Hematopoietic multipotent progenitor cell treated with erythropoietin and hydrocortisone succinate and interleukin-3 and kit ligand, for 15 days (in vitro differentiated cells): ENCODE results near the gene ISG20L2.
A peak's percentile ranks its signal among the peaks of the same experiment; 100 is the strongest.

ENCODE experiments used
- DNase-seq: peaks from one replicate; pipeline ENCODE4 v3.0.0-alpha.2; 2015; ENCODE audit warnings: low spot score

The ISG20L2 gene

GRCh38 chr1:156754219-156754618, 25.7 kb upstream of the ISG20L2 start:
- no peak for DNase-seq

GRCh38 chr1:156752843-156753482, 24.4 kb upstream of the ISG20L2 start:
- no peak for DNase-seq

- peak; percentile 94 for DNase-seq
Observed at GRCh38 chr1:156751757-156752481, 23.4 kb upstream of the ISG20L2 start.

- no peak for DNase-seq
Observed at GRCh38 chr1:156751451-156751756, 22.8 kb upstream of the ISG20L2 start, which contains the start of gene HDGF. TSS of gene HDGF (minus strand) at chr1:156751675. CDS start at chr1:156751429, 246 bp downstream.

- DNase-seq = peak; percentile 38
Observed at GRCh38 chr1:156750711-156751450, 22.3 kb upstream of the ISG20L2 start.

GRCh38 chr1:156750191-156750672, 21.7 kb upstream of the ISG20L2 start:
- DNase-seq = peak; percentile 81

GRCh38 chr1:156749419-156750118, 21.0 kb upstream of the ISG20L2 start:
- DNase-seq = peak; percentile 79

- DNase-seq = peak; percentile 52
Observed at GRCh38 chr1:156748670-156749418, 20.3 kb upstream of the ISG20L2 start.

GRCh38 chr1:156747742-156748669, 19.4 kb upstream of the ISG20L2 start:
- peak; percentile 26 for DNase-seq

- DNase-seq = peak; percentile 41
Observed at GRCh38 chr1:156746728-156747631, 18.4 kb upstream of the ISG20L2 start.

- no peak for DNase-seq
Observed at GRCh38 chr1:156746406-156746727, 17.8 kb upstream of the ISG20L2 start.

GRCh38 chr1:156745881-156746280, 17.3 kb upstream of the ISG20L2 start:
- DNase-seq = no peak

GRCh38 chr1:156744786-156745419, 16.3 kb upstream of the ISG20L2 start:
- DNase-seq = no peak

- no peak for DNase-seq
Observed at GRCh38 chr1:156744344-156744743, 15.8 kb upstream of the ISG20L2 start.

GRCh38 chr1:156743367-156744302, 15.1 kb upstream of the ISG20L2 start:
- no peak for DNase-seq

GRCh38 chr1:156742801-156743200, 14.2 kb upstream of the ISG20L2 start:
- no peak for DNase-seq

GRCh38 chr1:156742017-156742416, 13.5 kb upstream of the ISG20L2 start:
- no peak for DNase-seq

- DNase-seq = no peak
Observed at GRCh38 chr1:156741481-156741983, 13.0 kb upstream of the ISG20L2 start.
